K562 (cell line): ENCODE data around the gene BANP. TPM values are rescaled to one million over a fixed set of nuclear protein-coding genes. Genes with fewer than 3 reads are reported as not detected.

Experiments used
- ARID2 ChIP-seq: fragments of 450-650 bp; IDR thresholded peaks from 2 replicates; pipeline ENCODE4 v1.6.1; 2017; ENCODE audit warnings: antibody characterized with exemption, mild to moderate bottlenecking
- ATF3 ChIP-seq, 2 experiments: fragments of 450-650 bp in 1 of 2; sonication (generic) in 1 of 2; formaldehyde crosslinking in 1 of 2; IDR thresholded peaks in 1 of 2; conservative IDR thresholded peaks in 1 of 2; 2 replicates each; pipeline versions ENCODE4 v1.6.1 to v1.8.1; 2016 to 2023; ENCODE audit warnings: mild to moderate bottlenecking in 2 of 2, moderate library complexity in 2 of 2, inconsistent platforms in 1 of 2, missing genetic modification reagents in 1 of 2
- BRD9 ChIP-seq: fragments of 450-650 bp; IDR thresholded peaks from 2 replicates; pipeline ENCODE4 v1.6.1; 2018; ENCODE audit warnings: low read depth; ENCODE audit not compliant: partially characterized antibody
- CBFB ChIP-seq: sonication (generic); formaldehyde crosslinking; IDR thresholded peaks from 2 replicates; pipeline ENCODE4 v1.4.0; 2020; ENCODE audit warnings: mild to moderate bottlenecking, missing genetic modification reagents
- ESRRB ChIP-seq: fragments of 250-450 bp; sonication (Bioruptor Pico); IDR thresholded peaks from 2 replicates; pipeline ENCODE4 v1.5.0; 2020; ENCODE audit warnings: mild to moderate bottlenecking, moderate library complexity, borderline replicate concordance
- FOXJ3 ChIP-seq: sonication (generic); formaldehyde crosslinking; IDR thresholded peaks from 2 replicates; pipeline ENCODE4 v1.4.0; 2020; ENCODE audit warnings: mild to moderate bottlenecking, missing genetic modification reagents
- GMEB1 ChIP-seq: fragments of 250-450 bp; sonication (Bioruptor Pico); IDR thresholded peaks from 2 replicates; pipeline ENCODE4 v1.4.0; 2020; ENCODE audit warnings: mild to moderate bottlenecking
- GTF2F1 ChIP-seq: IDR thresholded peaks from 2 replicates; pipeline ENCODE4 v1.6.1; 2011; ENCODE audit warnings: low read depth, low read length, improper control_type of control experiment
- HNRNPUL1 ChIP-seq: fragments of 200-400 bp; formaldehyde crosslinking; IDR thresholded peaks from 2 replicates; pipeline ENCODE4 v1.6.1; 2017; ENCODE audit warnings: low read length
- KLF6 ChIP-seq: fragments of 250-450 bp; sonication (Bioruptor Pico); IDR thresholded peaks from 2 replicates; pipeline ENCODE4 v1.4.0; 2020; ENCODE audit warnings: mild to moderate bottlenecking, moderate library complexity, borderline replicate concordance
- MLLT1 ChIP-seq, 2 experiments: fragments of 450-650 bp; IDR thresholded peaks; 2 replicates each; pipeline ENCODE4 v1.6.1; 2016
- MXI1 ChIP-seq: IDR thresholded peaks from 2 replicates; pipeline ENCODE4 v1.6.1; 2011; ENCODE audit warnings: low read depth, mild to moderate bottlenecking, improper control_type of control experiment, low read length
- MYBL2 ChIP-seq, 2 experiments: fragments of 450-650 bp in 1 of 2; sonication (generic) in 1 of 2; formaldehyde crosslinking in 1 of 2; IDR thresholded peaks; 2 replicates each; pipeline versions ENCODE4 v1.6.1 to v1.8.1; 2017 to 2022; ENCODE audit warnings: borderline replicate concordance in 1 of 2, inconsistent platforms in 1 of 2, low read depth in 1 of 2, mild to moderate bottlenecking in 1 of 2, missing genetic modification reagents in 1 of 2, moderate library complexity in 1 of 2
- NFRKB ChIP-seq: fragments of 450-650 bp; IDR thresholded peaks from 2 replicates; pipeline ENCODE4 v1.6.1; 2016; ENCODE audit warnings: low read depth
- RBM39 ChIP-seq: fragments of 200-400 bp; formaldehyde crosslinking; optimal IDR thresholded peaks from 2 replicates; pipeline ENCODE3; 2018; ENCODE audit warnings: low read depth, low read length
- SRF ChIP-seq, 2 experiments: fragments of 250-450, 450-650 bp in 1 of 2; sonication (Bioruptor Pico) in 1 of 2; sonication (generic) in 1 of 2; formaldehyde crosslinking; IDR thresholded peaks; 2 replicates each; pipeline versions ENCODE4 v1.5.0 to v1.5.1; 2020 to 2022; ENCODE audit warnings: mild to moderate bottlenecking in 1 of 2, missing genetic modification reagents in 1 of 2
- ZBTB8A ChIP-seq: fragments of 450-650 bp; IDR thresholded peaks from 2 replicates; pipeline ENCODE4 v1.6.1; 2018; ENCODE audit warnings: mild to moderate bottlenecking, moderate library complexity; ENCODE audit not compliant: partially characterized antibody
- ZNF140 ChIP-seq: fragments of 250-450 bp; sonication (Bioruptor Pico); IDR thresholded peaks from 2 replicates; pipeline ENCODE4 v1.8.0; 2021; ENCODE audit warnings: moderate library complexity, mild to moderate bottlenecking, inconsistent platforms
- ZNF239 ChIP-seq: fragments of 250-450 bp; sonication (Bioruptor Pico); IDR thresholded peaks from 2 replicates; pipeline ENCODE4 v1.4.0; 2020; ENCODE audit warnings: mild to moderate bottlenecking
- ZNF699 ChIP-seq: fragments of 250-450 bp; sonication (Bioruptor Pico); IDR thresholded peaks from 2 replicates; pipeline ENCODE4 v1.8.0; 2021; ENCODE audit warnings: mild to moderate bottlenecking, moderate library complexity; ENCODE audit not compliant: insufficient replicate concordance
- polyA plus RNA-seq, 8 experiments: library from polyadenylated mRNA; depleted of rRNA in 4 of 8; stranded (reverse) in 5 of 8; unstranded in 3 of 8; fragments of >200 nt; fragmentation: Nextera tagmentation in 2 of 8; fragmentation: Illumina TruSeq in 1 of 8; extraction: Ambion mirVana in 2 of 8; extraction: Trizol in 1 of 8; gene quantifications; 2 replicates each; pipeline versions ENCODE4 v1.2.1 to v1.2.3, GENCODE V29; 2011 to 2014; ENCODE audit warnings: inconsistent platforms in 1 of 8, missing spikeins in 1 of 8
- total RNA-seq, 7 experiments: library from RNA; depleted of rRNA in 6 of 7; stranded (reverse); fragments of >200 nt in 6 of 7; fragmentation: Illumina TruSeq in 2 of 7; extraction: Trizol in 2 of 7; gene quantifications; 2 replicates each; pipeline versions ENCODE4 v1.2.1 to v1.2.3, GENCODE V29; 2011 to 2021; ENCODE audit warnings: low replicate concordance in 1 of 7

Gene BANP
- total and polyA plus RNA-seq, 9 of the 15 experiments (the other 6 are each of a cell fraction or from before 2014, with no cell fraction given): 4.6 to 22.1 (median 15.6) TPM

- TF ChIP-seq MXI1 (peak; percentile 48; the same call in 1 of the 2 replicates), HNRNPUL1 (no peak), ZNF699 (CRISPR knock-in tag) (no peak), MYBL2 (IDR thresholded peaks at IDR 0.05; ENCODE audit: low read depth) (no peak), MYBL2 (CRISPR knock-in tag; IDR thresholded peaks at IDR 0.05; ENCODE audit: borderline replicate concordance) (no peak), ARID2 (no peak), ESRRB (CRISPR knock-in tag) (no peak), ZNF140 (no peak), RBM39 (no peak), CBFB (CRISPR knock-in tag) (0 out of 2 replicates have a peak, but pooled peaks have one; percentile 69), NFRKB (peak; percentile 80), MLLT1 (IDR thresholded peaks at IDR 0.05) (no peak), BRD9 (no peak), FOXJ3 (no peak), ZBTB8A (no peak), KLF6 (peak; percentile 88; the same call in 1 of the 2 replicates), SRF (CRISPR knock-in tag; IDR thresholded peaks at IDR 0.05) (peak; percentile 26 to 49; a peak in 1 of 4 replicates), GMEB1 (CRISPR knock-in tag) (peak; percentile 88), ATF3 (IDR thresholded peaks at IDR 0.05) (no peak), ATF3 (CRISPR knock-in tag; conservative IDR thresholded peaks at IDR 0.05) (no peak), GTF2F1 (no peak), ZNF239 (CRISPR knock-in tag) (peak; percentile 78)
Observed at GRCh38 chr16:87950765-87951551, at the start of gene BANP (continued).
